ENCODE results near the gene ELOVL2. TPM values are rescaled to one million over a fixed set of nuclear protein-coding genes. Genes with fewer than 3 reads are reported as not detected.

The ELOVL2 gene
- total and polyA plus RNA-seq, 2 donors (not counting 1 experiment from before 2014, with no cell fraction given): not detected

DNA sequence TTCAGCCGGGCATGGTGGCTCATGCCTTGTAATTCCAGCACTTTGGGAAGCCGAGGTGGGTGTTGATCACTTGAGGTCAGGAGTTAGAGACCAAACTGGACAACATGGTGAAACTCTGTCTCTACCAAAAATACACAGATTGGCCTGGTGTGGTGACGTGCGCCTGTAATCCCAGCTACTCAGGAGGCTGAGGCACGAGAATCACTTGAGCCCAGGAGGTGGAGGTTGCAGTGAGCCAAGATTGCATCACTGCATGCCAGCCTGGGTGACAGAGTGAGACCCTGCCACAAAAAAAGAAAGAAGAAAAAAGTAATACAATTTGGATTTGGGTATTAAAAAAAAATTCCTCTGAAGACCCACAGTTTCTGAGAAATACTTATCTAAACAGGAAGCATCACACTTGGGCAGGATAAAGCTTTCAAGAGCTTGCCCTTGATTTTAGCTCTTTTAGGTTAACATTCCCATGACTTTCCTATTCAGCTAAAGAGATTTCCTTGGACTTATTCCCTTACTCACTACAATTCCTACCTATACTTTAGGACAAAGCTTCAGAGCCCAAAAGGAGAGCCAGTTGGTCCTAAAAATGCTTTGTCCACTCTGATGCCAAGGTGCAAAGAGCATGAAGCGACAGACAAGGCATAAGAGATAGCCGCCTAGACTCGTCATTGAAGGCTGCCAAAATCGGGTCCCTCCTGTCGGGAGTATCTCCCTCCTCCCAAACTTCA lies 1.9 kb downstream of the ELOVL2 start:
- ATAC-seq (ENCODE audit: low read depth) (no peak), DNase-seq (no peak)
- Histone ChIP-seq H3K27ac (ENCODE audit: low read length in 2 of 2) (no peak overlapping the region), H3K9me3 (ENCODE audit: control extremely low read depth in 1 of 3, control insufficient read depth in 2 of 3, insufficient read depth in 1 of 3, low read length in 2 of 3) (peaks cover 0 to 13% (median 0%) of the 10 kb centered on the region in 3 donors), H3K4me3 (ENCODE audit: control extremely low read depth in 1 of 5, extremely low read depth in 1 of 5, insufficient read depth in 1 of 5, low read depth in 2 of 5, low read length in 4 of 5) (no peak overlapping the region), H4K20me1 (ENCODE audit: control insufficient read depth, insufficient read depth, low read length, poor library complexity, severe bottlenecking) (no peaks in the 10 kb centered on the region), H2AFZ (ENCODE audit: insufficient read depth, low read depth, low read length, poor library complexity, severe bottlenecking) (no peak overlapping the region), H3K4me1 (ENCODE audit: control insufficient read depth in 2 of 2, insufficient read depth in 2 of 2, low read length in 2 of 2) (peaks cover 13% of the 10 kb centered on the region in 2 donors), H3K36me3 (replicated peaks in 1 of 2; ENCODE audit: control extremely low read depth in 1 of 2, control insufficient read depth in 1 of 2, extremely low read depth in 1 of 2, insufficient read depth in 2 of 2, low read length in 1 of 2) (no peaks in the 10 kb centered on the region), H3K9ac (ENCODE audit: low read length) (no peak overlapping the region), H3K4me2 (replicated peaks; ENCODE audit: low read depth, low read length, poor library complexity, severe bottlenecking) (no peak overlapping the region), H3K79me2 (ENCODE audit: control insufficient read depth, insufficient read depth, low read length) (no peaks in the 10 kb centered on the region), H3K27me3 (replicated peaks in 1 of 4; ENCODE audit: control extremely low read depth in 1 of 4, control insufficient read depth in 3 of 4, insufficient read depth in 4 of 4, low read length in 3 of 4) (peaks cover 0 to 37% (median 32%) of the 10 kb centered on the region in 4 experiments)
- TF ChIP-seq, protein P1, sequence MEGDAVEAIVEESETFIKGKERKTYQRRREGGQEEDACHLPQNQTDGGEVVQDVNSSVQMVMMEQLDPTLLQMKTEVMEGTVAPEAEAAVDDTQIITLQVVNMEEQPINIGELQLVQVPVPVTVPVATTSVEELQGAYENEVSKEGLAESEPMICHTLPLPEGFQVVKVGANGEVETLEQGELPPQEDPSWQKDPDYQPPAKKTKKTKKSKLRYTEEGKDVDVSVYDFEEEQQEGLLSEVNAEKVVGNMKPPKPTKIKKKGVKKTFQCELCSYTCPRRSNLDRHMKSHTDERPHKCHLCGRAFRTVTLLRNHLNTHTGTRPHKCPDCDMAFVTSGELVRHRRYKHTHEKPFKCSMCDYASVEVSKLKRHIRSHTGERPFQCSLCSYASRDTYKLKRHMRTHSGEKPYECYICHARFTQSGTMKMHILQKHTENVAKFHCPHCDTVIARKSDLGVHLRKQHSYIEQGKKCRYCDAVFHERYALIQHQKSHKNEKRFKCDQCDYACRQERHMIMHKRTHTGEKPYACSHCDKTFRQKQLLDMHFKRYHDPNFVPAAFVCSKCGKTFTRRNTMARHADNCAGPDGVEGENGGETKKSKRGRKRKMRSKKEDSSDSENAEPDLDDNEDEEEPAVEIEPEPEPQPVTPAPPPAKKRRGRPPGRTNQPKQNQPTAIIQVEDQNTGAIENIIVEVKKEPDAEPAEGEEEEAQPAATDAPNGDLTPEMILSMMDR (IDR thresholded peaks at IDR 0.05): no peak
- TF ChIP-seq EZH2 (IDR thresholded peaks at IDR 0.05; ENCODE audit: borderline replicate concordance, insufficient read depth, low read depth, low read length, poor library complexity, severe bottlenecking): no peak
- peaks cover 55% of the 10 kb centered on the region for H3K27me3 Mint-ChIP-seq
- 75% methylated on average over 7 of the region's 10 CpGs for WGBS (ENCODE audit: insufficient coverage)
- H3K9me3 Mint-ChIP-seq (ENCODE audit: insufficient read depth): no peaks in the 10 kb centered on the region
- CTCF ChIA-PET: interaction anchor here (0.7 to 1.2 kb wide), 2 partner anchors 27 to 528 kb away, joined by 3 read pairs; no protein-coding TSS in a partner anchor
- POLR2A ChIA-PET: no interaction called here
- peak overlapping the region; percentile 79 for H3K4me3 Mint-ChIP-seq
- intact Hi-C loops (cut with micrococcal nuclease): loop anchor here (5.0 kb wide), 1 partner anchor 205 kb away; the partner anchor contains the start of gene MAK
- H3K27ac Mint-ChIP-seq: no peak overlapping the region
- peaks cover 14% of the 10 kb centered on the region for H3K4me1 Mint-ChIP-seq

DNA sequence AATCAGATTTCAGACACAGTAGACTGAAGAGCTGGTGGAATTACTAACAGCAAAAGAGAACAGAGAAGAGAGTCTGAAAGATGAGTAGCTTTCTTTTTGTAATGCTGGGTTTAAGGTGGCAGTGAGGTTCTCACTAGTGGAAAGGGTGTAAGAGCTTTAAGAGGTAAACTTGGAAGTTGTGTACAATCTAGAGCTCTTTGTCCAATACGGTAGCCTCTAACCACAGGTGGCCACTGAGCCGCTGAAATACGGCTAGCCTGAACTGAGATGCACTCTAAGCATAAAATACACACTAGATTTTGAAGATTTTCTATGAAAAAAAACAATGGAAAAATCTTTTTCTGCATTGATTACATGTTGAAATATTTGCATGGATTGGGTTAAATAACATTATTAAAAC lies 4.0 kb downstream of the ELOVL2 start:
- Histone ChIP-seq H3K9me3 (ENCODE audit: control extremely low read depth in 1 of 3, control insufficient read depth in 2 of 3, insufficient read depth in 1 of 3, low read length in 2 of 3) (peaks cover 0 to 10% (median 0%) of the 10 kb centered on the region in 3 donors), H3K4me3 (ENCODE audit: control extremely low read depth in 1 of 5, extremely low read depth in 1 of 5, insufficient read depth in 1 of 5, low read depth in 2 of 5, low read length in 4 of 5) (no peak overlapping the region), H3K27ac (ENCODE audit: low read length in 2 of 2) (no peak overlapping the region), H3K9ac (ENCODE audit: low read length) (no peak overlapping the region), H2AFZ (ENCODE audit: insufficient read depth, low read depth, low read length, poor library complexity, severe bottlenecking) (no peak overlapping the region), H3K4me2 (replicated peaks; ENCODE audit: low read depth, low read length, poor library complexity, severe bottlenecking) (no peak overlapping the region), H3K36me3 (replicated peaks in 1 of 2; ENCODE audit: control extremely low read depth in 1 of 2, control insufficient read depth in 1 of 2, extremely low read depth in 1 of 2, insufficient read depth in 2 of 2, low read length in 1 of 2) (no peaks in the 10 kb centered on the region), H3K27me3 (replicated peaks in 1 of 4; ENCODE audit: control extremely low read depth in 1 of 4, control insufficient read depth in 3 of 4, insufficient read depth in 4 of 4, low read length in 3 of 4) (peaks cover 0 to 32% (median 18%) of the 10 kb centered on the region in 4 experiments), H3K4me1 (ENCODE audit: control insufficient read depth in 2 of 2, insufficient read depth in 2 of 2, low read length in 2 of 2) (peaks cover 13% of the 10 kb centered on the region in 2 donors), H3K79me2 (ENCODE audit: control insufficient read depth, insufficient read depth, low read length) (no peaks in the 10 kb centered on the region), H4K20me1 (ENCODE audit: control insufficient read depth, insufficient read depth, low read length, poor library complexity, severe bottlenecking) (no peaks in the 10 kb centered on the region)
- DNase-seq (no peak), ATAC-seq (ENCODE audit: low read depth) (no peak)
- Mint-ChIP-seq H3K27ac (no peak overlapping the region), H3K4me3 (no peak overlapping the region), H3K27me3 (peaks cover 60% of the 10 kb centered on the region), H3K9me3 (ENCODE audit: insufficient read depth) (no peaks in the 10 kb centered on the region), H3K4me1 (peaks cover 14% of the 10 kb centered on the region)
- POLR2A ChIA-PET: no interaction called here
- CTCF ChIA-PET: interaction anchor here (0.9 kb wide), 1 partner anchor 29 kb away, joined by 3 read pairs; no protein-coding TSS in a partner anchor
- no CpG with 5 or more reads among the region's 3 CpGs for WGBS (ENCODE audit: insufficient coverage)
- intact Hi-C loops (cut with micrococcal nuclease): loop anchor here (5.0 kb wide), 1 partner anchor 203 kb away; the partner anchor contains the start of gene MAK
- TF ChIP-seq, protein P1 (IDR thresholded peaks at IDR 0.05): no peak
- no peak for TF ChIP-seq EZH2 (IDR thresholded peaks at IDR 0.05; ENCODE audit: borderline replicate concordance, insufficient read depth, low read depth, low read length, poor library complexity, severe bottlenecking)

Measured in B cell (primary cell).